GM10266 (cell line): ENCODE results near the gene PRG2.

Experiments
- DNase-seq: peaks from one replicate; pipeline ENCODE4 v3.0.0; 2012; ENCODE audit errors: extremely low spot score
- CTCF ChIP-seq: IDR thresholded peaks from 2 replicates; pipeline ENCODE4 v1.5.1; 2012; ENCODE audit warnings: mild to moderate bottlenecking, low read depth; ENCODE audit not compliant: control insufficient read depth, insufficient read depth; ENCODE audit errors: missing control alignments

PRG2 gene

DNA sequence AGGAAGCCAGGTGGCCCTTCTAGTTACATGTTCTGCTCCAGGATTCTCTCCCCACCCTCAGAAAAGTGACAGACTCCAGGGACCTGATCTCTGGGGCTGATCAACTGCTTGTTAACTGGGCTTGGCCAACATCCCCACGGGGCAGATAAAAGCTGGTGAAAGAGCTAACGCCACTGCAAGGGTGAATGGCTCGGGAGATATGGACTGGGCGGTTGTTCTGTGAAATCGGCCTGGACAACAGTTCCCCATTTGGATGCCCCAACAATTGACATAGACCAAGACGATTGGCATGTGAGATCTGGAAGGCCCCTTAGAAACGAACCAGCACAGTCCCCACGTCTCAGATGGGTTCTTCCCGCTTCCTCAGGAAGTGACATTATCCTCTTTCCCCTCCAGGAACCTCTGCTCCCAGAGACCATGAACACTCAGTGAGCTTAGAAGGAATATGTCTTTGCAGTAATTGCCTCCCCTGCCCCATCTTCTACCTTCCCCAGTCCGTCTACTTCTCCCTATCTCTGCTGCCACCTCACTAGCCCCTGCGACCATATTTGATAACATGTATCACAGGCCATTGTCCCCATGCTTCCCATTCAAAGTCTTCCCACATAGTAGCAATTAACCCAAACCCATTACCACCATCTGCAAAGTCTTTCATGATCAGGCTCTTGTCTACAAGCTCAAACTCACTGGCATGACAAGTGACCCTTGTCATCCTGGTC, 5.6 kb upstream of the PRG2 start:
- TF ChIP-seq CTCF: no peak
- no peak for DNase-seq

DNA sequence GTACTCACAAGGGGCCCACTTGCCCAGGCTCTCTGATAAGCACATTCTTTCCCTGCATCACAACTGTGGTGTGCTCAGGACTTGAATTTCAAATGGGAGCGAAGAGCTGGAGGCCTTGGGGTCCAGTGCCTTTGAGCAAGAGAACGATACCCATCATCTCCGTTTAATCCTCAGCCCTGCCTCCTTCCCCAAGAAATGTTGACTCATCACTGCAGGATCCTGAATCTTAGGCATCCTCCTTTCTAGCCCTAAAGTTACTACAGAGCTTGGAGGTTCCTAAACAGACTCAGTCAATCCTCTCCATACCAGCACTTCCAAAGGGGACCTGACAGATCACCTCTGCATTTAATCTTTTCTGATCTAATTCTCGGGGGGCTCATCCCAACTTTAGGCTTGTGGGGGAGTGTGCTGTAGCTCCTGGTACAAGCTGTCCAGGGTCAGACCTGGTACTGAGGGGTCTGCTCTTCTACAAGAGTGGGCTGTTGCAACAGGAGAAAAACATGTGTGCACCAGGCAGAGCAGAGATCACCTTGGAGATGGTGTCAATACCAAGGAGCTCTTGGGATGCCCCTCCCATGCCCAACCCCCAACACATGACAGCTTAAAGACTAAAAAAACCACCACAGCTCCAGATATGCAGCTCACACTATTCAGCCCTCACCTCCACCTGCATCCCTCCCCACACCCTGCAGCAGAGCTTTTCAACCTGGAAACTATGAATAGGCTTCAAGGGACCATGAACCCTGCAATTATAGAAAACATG, 3.9 kb upstream of the PRG2 start:
- DNase-seq: no peak
- TF ChIP-seq CTCF: no peak

GRCh38 chr11:57392763-57393105, 2.3 kb upstream of the PRG2 start:
- TF ChIP-seq CTCF: no peak

GRCh38 chr11:57392066-57392762, 1.8 kb upstream of the PRG2 start:
- DNase-seq: no peak
- no peak for TF ChIP-seq CTCF

More at GRCh38 chr11:57392763-57393105, 2.3 kb upstream of the PRG2 start:
- DNase-seq: no peak

DNA sequence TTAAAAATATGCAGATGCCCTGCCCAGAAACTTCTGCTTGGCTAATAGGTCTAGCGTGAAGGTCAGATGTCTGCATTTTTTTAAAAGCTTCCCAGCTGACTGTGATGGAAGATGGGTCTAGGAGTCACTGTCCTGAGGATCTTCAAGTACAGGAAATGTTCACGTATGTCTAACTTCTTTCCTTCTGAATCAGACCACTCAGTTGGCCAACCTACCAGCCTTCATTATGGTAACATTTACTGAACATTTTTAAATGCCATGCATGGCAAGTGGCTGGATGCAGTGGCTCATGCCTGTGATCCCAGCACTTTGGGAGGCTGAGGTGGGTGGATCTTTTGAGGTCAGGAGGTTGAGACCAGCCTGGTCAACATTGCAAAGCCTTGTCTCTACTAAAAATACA, 1.1 kb upstream of the PRG2 start:
- DNase-seq: no peak
- no peak for TF ChIP-seq CTCF

DNA sequence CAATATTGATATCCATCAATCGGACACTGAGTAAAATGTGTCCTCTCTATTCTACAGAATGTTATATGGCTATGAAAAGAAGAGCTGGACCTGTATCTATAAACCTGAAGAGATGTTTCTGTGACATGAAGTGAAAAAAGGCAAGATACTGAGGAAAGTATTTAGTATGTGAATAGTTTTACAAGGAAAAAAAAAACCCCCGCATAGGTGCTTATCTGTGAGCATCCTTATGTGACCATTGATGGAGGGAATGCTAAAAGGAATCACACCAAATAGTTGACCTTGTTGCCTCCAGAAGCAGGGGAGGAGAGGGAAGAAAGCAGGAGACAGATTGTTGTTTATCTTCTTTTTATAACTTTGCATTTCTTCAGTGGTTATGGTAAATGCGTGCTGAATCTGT, 661 bp upstream of the PRG2 start:
- TF ChIP-seq CTCF: no peak
- DNase-seq: no peak
